ENCODE measurements around the gene SP9.

DNA sequence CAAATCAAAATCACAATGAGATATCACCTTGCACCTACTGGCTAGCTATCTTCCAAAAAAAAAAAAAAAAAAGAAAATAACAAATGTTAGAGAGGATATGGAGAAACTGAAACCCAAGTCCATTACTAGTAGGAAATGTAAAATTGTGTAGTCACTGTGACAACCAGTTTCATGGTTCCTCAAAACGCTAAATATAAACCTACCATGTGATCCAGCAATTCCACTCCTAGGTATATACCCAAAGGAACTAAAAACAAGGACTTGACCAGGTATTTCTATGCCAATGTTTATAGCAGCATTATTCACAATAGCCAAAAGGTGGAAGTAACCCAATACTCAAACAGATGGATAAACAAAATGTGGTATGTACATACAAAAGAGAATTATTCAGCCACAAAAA lies 49.0 kb downstream of the SP9 start:
- TF ChIP-seq, protein P1, sequence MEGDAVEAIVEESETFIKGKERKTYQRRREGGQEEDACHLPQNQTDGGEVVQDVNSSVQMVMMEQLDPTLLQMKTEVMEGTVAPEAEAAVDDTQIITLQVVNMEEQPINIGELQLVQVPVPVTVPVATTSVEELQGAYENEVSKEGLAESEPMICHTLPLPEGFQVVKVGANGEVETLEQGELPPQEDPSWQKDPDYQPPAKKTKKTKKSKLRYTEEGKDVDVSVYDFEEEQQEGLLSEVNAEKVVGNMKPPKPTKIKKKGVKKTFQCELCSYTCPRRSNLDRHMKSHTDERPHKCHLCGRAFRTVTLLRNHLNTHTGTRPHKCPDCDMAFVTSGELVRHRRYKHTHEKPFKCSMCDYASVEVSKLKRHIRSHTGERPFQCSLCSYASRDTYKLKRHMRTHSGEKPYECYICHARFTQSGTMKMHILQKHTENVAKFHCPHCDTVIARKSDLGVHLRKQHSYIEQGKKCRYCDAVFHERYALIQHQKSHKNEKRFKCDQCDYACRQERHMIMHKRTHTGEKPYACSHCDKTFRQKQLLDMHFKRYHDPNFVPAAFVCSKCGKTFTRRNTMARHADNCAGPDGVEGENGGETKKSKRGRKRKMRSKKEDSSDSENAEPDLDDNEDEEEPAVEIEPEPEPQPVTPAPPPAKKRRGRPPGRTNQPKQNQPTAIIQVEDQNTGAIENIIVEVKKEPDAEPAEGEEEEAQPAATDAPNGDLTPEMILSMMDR (IDR thresholded peaks at IDR 0.05 in 8 of 11, conservative IDR thresholded peaks at IDR 0.05 in 3 of 11) = no peak
- no peak for TF ChIP-seq POLR2AphosphoS5 (IDR thresholded peaks at IDR 0.05)
- no peak for TF ChIP-seq POLR2A (IDR thresholded peaks at IDR 0.05)
